ENCODE measurements around the gene RAD1. TPM values are rescaled to one million over a fixed set of nuclear protein-coding genes. Genes with fewer than 3 reads are reported as not detected.
A peak's percentile ranks its signal among the peaks of the same experiment; 100 is the strongest.

Gene RAD1
- polyA plus RNA-seq, 1 donor from 2014 or later = 37.2 TPM

GRCh38 chr5:34932947-34933346 lies 17.6 kb upstream of the RAD1 start (continued):
- no peak for TF ChIP-seq CTCF (IDR thresholded peaks at IDR 0.05; ENCODE audit: poor library complexity, severe bottlenecking)

- no peak for TF ChIP-seq EP300 (conservative IDR thresholded peaks at IDR 0.05; ENCODE audit: poor library complexity, severe bottlenecking)
- no peak for TF ChIP-seq EZH2 (IDR thresholded peaks at IDR 0.05; ENCODE audit: borderline replicate concordance, insufficient read depth, low read length, poor library complexity, severe bottlenecking)
- TF ChIP-seq SMC3 (conservative IDR thresholded peaks at IDR 0.05; ENCODE audit: poor library complexity) = no peak
- TF ChIP-seq RAD21 (conservative IDR thresholded peaks at IDR 0.05) = no peak
- TF ChIP-seq TAF1 (IDR thresholded peaks at IDR 0.05; ENCODE audit: low read depth) = no peak
- no peak for TF ChIP-seq CTCF (IDR thresholded peaks at IDR 0.05; ENCODE audit: poor library complexity, severe bottlenecking)
- H3K4me3 ChIP-seq (ENCODE audit: low read length) = peak overlapping the region; percentile 90
- peak overlapping the region; percentile 70 for H3K4me2 ChIP-seq (ENCODE audit: low read length)
- H3K9me2 ChIP-seq (ENCODE audit: insufficient read depth, low read length) = no peaks in the 10 kb centered on the region
- H3K9ac ChIP-seq (ENCODE audit: low read length) = no peak overlapping the region
- no peak overlapping the region for H2AFZ ChIP-seq (ENCODE audit: low read depth, low read length)
- no peak overlapping the region for H3K27ac ChIP-seq (ENCODE audit: low read length)
- H4K20me1 ChIP-seq (ENCODE audit: insufficient read depth) = no peaks in the 10 kb centered on the region
- no peaks in the 10 kb centered on the region for H3K9me3 ChIP-seq (ENCODE audit: low read length)
- no peaks in the 10 kb centered on the region for H3K27me3 ChIP-seq (ENCODE audit: insufficient read depth, low read depth, low read length)
- H3K79me2 ChIP-seq (replicated peaks; ENCODE audit: insufficient read depth, low read length) = peaks cover 29% of the 10 kb centered on the region
- peaks cover 5% of the 10 kb centered on the region for H3K36me3 ChIP-seq (ENCODE audit: insufficient read depth, low read length)
- H3F3A ChIP-seq (ENCODE audit: insufficient read depth, low read length, poor library complexity, severe bottlenecking) = peaks cover 5% of the 10 kb centered on the region
Observed at GRCh38 chr5:34930870-34931269, 15.6 kb upstream of the RAD1 start.

GRCh38 chr5:34930462-34930844 lies 15.1 kb upstream of the RAD1 start:
- Histone ChIP-seq H3K27ac (ENCODE audit: low read length) (peak overlapping the region; percentile 59), H3K36me3 (ENCODE audit: insufficient read depth, low read length) (peaks cover 5% of the 10 kb centered on the region), H3K79me2 (replicated peaks; ENCODE audit: insufficient read depth, low read length) (peaks cover 29% of the 10 kb centered on the region), H3F3A (ENCODE audit: insufficient read depth, low read length, poor library complexity, severe bottlenecking) (peaks cover 5% of the 10 kb centered on the region), H4K20me1 (ENCODE audit: insufficient read depth) (no peaks in the 10 kb centered on the region), H3K9me2 (ENCODE audit: insufficient read depth, low read length) (no peaks in the 10 kb centered on the region), H3K9ac (ENCODE audit: low read length) (peak overlapping the region; percentile 70), H3K4me3 (ENCODE audit: low read length) (peak overlapping the region; percentile 90), H3K27me3 (ENCODE audit: insufficient read depth, low read depth, low read length) (no peaks in the 10 kb centered on the region), H2AFZ (ENCODE audit: low read depth, low read length) (peak overlapping the region; percentile 58), H3K9me3 (ENCODE audit: low read length) (no peaks in the 10 kb centered on the region), H3K4me2 (ENCODE audit: low read length) (peak overlapping the region; percentile 70)
- no peak for TF ChIP-seq EZH2 (IDR thresholded peaks at IDR 0.05; ENCODE audit: borderline replicate concordance, insufficient read depth, low read length, poor library complexity, severe bottlenecking)
- no peak for TF ChIP-seq SMC3 (conservative IDR thresholded peaks at IDR 0.05; ENCODE audit: poor library complexity)
- TF ChIP-seq POLR2AphosphoS5 (IDR thresholded peaks at IDR 0.05) = no peak
- no peak for TF ChIP-seq CTCF (IDR thresholded peaks at IDR 0.05; ENCODE audit: poor library complexity, severe bottlenecking)
- TF ChIP-seq EP300 (conservative IDR thresholded peaks at IDR 0.05; ENCODE audit: poor library complexity, severe bottlenecking) = no peak
- no peak for TF ChIP-seq TAF1 (IDR thresholded peaks at IDR 0.05; ENCODE audit: low read depth)
- TF ChIP-seq RAD21 (conservative IDR thresholded peaks at IDR 0.05) = no peak
- TF ChIP-seq MXI1 (conservative IDR thresholded peaks at IDR 0.05; ENCODE audit: poor library complexity, severe bottlenecking) = no peak
